ENCODE data around the gene SLC38A3. TPM values are rescaled to one million over a fixed set of nuclear protein-coding genes. Genes with fewer than 3 reads are reported as not detected.

SLC38A3 gene
- total RNA-seq, 1 donor from 2014 or later: not detected

- H3K4me3 Mint-ChIP-seq (ENCODE audit: unreplicated experiment): no peak overlapping the region
- H3K4me1 Mint-ChIP-seq (ENCODE audit: low read depth, unreplicated experiment): peaks cover 9% of the 10 kb centered on the region
- H3K9me3 Mint-ChIP-seq (ENCODE audit: unreplicated experiment): peaks cover 5% of the 10 kb centered on the region
- TF ChIP-seq, protein P1, sequence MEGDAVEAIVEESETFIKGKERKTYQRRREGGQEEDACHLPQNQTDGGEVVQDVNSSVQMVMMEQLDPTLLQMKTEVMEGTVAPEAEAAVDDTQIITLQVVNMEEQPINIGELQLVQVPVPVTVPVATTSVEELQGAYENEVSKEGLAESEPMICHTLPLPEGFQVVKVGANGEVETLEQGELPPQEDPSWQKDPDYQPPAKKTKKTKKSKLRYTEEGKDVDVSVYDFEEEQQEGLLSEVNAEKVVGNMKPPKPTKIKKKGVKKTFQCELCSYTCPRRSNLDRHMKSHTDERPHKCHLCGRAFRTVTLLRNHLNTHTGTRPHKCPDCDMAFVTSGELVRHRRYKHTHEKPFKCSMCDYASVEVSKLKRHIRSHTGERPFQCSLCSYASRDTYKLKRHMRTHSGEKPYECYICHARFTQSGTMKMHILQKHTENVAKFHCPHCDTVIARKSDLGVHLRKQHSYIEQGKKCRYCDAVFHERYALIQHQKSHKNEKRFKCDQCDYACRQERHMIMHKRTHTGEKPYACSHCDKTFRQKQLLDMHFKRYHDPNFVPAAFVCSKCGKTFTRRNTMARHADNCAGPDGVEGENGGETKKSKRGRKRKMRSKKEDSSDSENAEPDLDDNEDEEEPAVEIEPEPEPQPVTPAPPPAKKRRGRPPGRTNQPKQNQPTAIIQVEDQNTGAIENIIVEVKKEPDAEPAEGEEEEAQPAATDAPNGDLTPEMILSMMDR (IDR thresholded peaks at IDR 0.05; ENCODE audit: partially characterized antibody, unreplicated experiment): no peak
- no peaks in the 10 kb centered on the region for H3K36me3 Mint-ChIP-seq (ENCODE audit: unreplicated experiment)
- peaks cover 12% of the 10 kb centered on the region for H3K27me3 Mint-ChIP-seq (ENCODE audit: unreplicated experiment)
- DNase-seq: no peak
- no peak overlapping the region for H3K27ac Mint-ChIP-seq (ENCODE audit: unreplicated experiment)
Measured at GRCh38 chr3:50268276-50268675, 63.2 kb downstream of the SLC38A3 start.

GRCh38 chr3:50268703-50269451 lies 63.8 kb downstream of the SLC38A3 start, which contains the start of gene SEMA3B:
SEMA3B (plus strand) TSS chr3:50269147; CDS start chr3:50269241, 94 bp downstream.
- peak within 1 kb of the TSS; percentile 28 for H3K27ac Mint-ChIP-seq (ENCODE audit: unreplicated experiment)
- no peaks in the 10 kb centered on the region for H3K36me3 Mint-ChIP-seq (ENCODE audit: unreplicated experiment)
- peaks cover 5% of the 10 kb centered on the region for H3K9me3 Mint-ChIP-seq (ENCODE audit: unreplicated experiment)
- peaks cover 12% of the 10 kb centered on the region for H3K27me3 Mint-ChIP-seq (ENCODE audit: unreplicated experiment)
- DNase-seq: no peak
- H3K4me3 Mint-ChIP-seq (ENCODE audit: unreplicated experiment): no peak within 1 kb of the TSS
- H3K4me1 Mint-ChIP-seq (ENCODE audit: low read depth, unreplicated experiment): peaks cover 9% of the 10 kb centered on the region
- TF ChIP-seq, protein P1 (IDR thresholded peaks at IDR 0.05; ENCODE audit: partially characterized antibody, unreplicated experiment): no peak

DNA sequence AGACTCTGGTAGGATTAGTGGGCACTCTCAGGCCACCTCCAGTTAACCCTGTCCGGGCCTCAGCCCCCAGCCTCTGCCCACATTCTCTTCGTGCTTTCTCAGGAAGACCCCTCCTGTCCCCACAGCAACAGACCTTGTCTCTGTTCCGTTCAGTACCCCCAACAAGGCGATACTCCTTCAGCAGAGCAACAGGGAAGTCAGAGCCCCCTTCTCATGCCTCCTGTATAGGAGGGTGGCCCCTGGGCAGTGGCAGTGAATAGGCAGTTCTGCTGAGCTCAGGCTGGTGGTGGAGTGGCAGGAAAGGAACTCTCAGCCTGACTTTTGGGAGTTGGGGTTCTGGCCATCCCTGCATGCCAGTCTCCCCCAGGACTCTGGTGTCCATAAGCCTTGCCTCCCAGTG lies 64.4 kb downstream of the SLC38A3 start:
- Mint-ChIP-seq H3K9me3 (ENCODE audit: unreplicated experiment) (peaks cover 6% of the 10 kb centered on the region), H3K4me1 (ENCODE audit: low read depth, unreplicated experiment) (peaks cover 9% of the 10 kb centered on the region), H3K36me3 (ENCODE audit: unreplicated experiment) (no peaks in the 10 kb centered on the region), H3K4me3 (ENCODE audit: unreplicated experiment) (no peak overlapping the region), H3K27ac (ENCODE audit: unreplicated experiment) (no peak overlapping the region), H3K27me3 (ENCODE audit: unreplicated experiment) (peaks cover 12% of the 10 kb centered on the region)
- TF ChIP-seq, protein P1 (IDR thresholded peaks at IDR 0.05; ENCODE audit: partially characterized antibody, unreplicated experiment): no peak
- DNase-seq: no peak

- DNase-seq: no peak
- Mint-ChIP-seq H3K4me1 (ENCODE audit: low read depth, unreplicated experiment) (peaks cover 9% of the 10 kb centered on the region), H3K27me3 (ENCODE audit: unreplicated experiment) (peaks cover 14% of the 10 kb centered on the region), H3K36me3 (ENCODE audit: unreplicated experiment) (no peaks in the 10 kb centered on the region), H3K27ac (ENCODE audit: unreplicated experiment) (no peak overlapping the region), H3K9me3 (ENCODE audit: unreplicated experiment) (peaks cover 7% of the 10 kb centered on the region), H3K4me3 (ENCODE audit: unreplicated experiment) (no peak overlapping the region)
- TF ChIP-seq, protein P1 (IDR thresholded peaks at IDR 0.05; ENCODE audit: partially characterized antibody, unreplicated experiment): no peak
Measured at GRCh38 chr3:50269977-50270413, 64.9 kb downstream of the SLC38A3 start.
